GM18508 (cell line): Measurements from ENCODE around the gene COBL.

Experiments used
- ATAC-seq: cut with Tn5 transposase; IDR thresholded peaks from one replicate; pipeline ENCODE4 v1.9.1; 2021; ENCODE audit warnings: moderate number of reproducible peaks; ENCODE audit not compliant: insufficient read depth, unreplicated experiment

Gene COBL

GRCh38 chr7:51286401-51286800 is 30.2 kb downstream of the COBL start:
- no peak for ATAC-seq

- no peak for ATAC-seq
Measured at GRCh38 chr7:51280156-51280555, 36.5 kb downstream of the COBL start.

- no peak for ATAC-seq
Measured at GRCh38 chr7:51279391-51280023, 37.1 kb downstream of the COBL start.

DNA sequence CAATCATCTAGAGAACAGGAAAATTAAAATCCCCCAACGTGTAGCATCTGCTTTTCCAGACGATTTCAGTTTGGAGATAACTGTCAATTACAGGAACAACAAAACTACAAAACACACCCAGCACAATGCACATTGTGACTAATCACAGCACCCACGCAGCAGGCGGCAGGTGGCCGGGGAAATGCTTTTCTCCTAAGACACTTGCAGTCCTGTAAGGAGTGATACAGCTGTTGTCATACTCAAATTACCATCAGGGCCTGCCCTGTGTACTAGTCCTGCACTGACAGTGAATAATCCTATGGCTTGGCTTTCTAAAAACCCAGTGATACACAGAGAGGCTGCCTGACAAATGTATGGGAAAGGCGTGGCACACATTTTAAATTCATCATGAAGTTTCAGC is 37.8 kb downstream of the COBL start:
- ATAC-seq = no peak

DNA sequence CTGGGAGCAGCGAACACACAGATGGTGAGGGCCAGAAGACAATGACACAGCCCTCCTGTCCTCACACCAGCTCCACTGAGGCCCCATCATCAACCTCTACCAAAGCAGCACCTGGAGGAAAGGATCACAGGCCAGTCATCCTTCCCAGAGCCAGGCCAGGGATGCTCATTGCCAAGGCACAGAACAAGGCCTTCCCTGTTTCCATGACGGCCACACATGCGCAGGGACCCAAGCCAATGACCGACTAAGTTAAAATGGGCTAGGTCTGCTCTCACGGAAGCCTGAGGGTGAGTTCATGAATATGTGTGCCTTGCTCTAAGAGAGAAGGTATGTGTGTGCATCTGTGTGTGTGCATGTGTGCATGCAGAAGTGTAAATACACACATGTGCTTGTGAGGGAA is 39.6 kb downstream of the COBL start:
- no peak for ATAC-seq

DNA sequence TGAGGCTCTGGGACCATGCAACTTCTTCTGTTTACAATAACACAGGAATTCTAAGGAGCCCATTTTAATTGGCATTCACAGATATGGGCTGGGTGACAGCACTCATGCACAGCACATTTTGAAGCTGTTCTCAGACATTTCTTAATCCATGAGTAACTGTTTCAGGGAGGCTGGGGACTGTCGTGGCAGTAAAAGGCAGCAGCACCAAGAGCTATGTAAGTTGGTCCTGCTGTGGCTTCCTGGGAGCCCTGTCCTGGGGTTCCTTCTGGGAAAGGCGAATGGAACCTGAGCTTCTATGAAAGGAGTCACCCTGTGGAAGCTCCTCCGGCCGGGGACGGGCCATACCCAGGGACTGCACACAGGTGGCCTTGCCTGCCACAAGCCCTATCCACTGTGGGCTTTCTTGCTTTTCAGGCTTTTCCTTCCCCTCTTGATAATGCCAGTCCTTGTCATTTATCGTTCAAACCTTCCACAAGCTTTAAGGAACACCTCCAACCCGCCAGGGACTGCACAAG is 40.5 kb downstream of the COBL start:
- ATAC-seq = no peak

- no peak for ATAC-seq
Measured at GRCh38 chr7:51275532-51275931, 41.1 kb downstream of the COBL start.

DNA sequence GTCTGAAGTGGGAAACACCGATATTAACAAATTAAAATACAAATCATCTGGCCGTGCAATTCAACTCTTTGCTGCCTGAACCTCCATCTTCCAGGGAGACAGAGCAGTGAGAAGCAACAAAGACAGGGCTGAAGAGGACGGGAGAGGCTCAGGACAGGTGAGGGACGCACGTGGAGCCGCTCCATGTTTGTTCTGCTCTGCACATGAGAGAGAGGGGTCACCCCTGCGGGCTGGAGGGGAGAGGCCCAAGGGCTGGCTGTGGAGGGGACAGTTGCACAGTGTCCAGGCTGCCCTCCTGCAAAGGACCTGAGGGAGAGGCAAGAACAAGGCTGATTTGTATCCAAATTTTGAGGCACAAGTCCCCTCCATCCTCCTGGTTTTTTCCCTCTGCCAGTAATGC is 41.7 kb downstream of the COBL start:
- no peak for ATAC-seq

- ATAC-seq = no peak
Measured at GRCh38 chr7:51274001-51274400, 42.6 kb downstream of the COBL start.

- ATAC-seq = no peak
Measured at GRCh38 chr7:51273360-51273759, 43.2 kb downstream of the COBL start.

GRCh38 chr7:51270965-51271364 is 45.6 kb downstream of the COBL start:
- ATAC-seq = no peak

GRCh38 chr7:51269911-51270310 is 46.7 kb downstream of the COBL start:
- no peak for ATAC-seq

GRCh38 chr7:51269321-51269720 is 47.3 kb downstream of the COBL start:
- ATAC-seq = no peak

- ATAC-seq = no peak
Measured at GRCh38 chr7:51268859-51269258, 47.8 kb downstream of the COBL start.

DNA sequence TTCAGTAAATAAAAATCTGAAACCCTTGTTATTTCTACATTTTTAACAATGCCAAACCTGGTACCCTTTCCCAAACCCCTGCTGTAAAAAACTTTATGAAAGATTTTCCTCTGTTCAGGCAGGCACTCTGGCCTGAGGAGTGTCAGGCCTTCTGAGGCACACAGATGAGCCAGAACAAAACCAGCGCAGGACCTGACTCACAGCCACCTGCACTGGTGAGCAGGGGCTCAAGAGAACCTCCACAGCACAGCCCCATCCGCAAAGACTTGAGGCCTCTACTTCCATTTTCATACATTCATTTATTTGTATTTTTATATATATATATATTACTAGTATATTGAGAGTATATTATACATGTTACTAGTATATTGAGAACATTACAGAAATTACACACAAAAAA is 49.4 kb downstream of the COBL start:
- no peak for ATAC-seq

- no peak for ATAC-seq
Measured at GRCh38 chr7:51265066-51265907, 51.3 kb downstream of the COBL start.

DNA sequence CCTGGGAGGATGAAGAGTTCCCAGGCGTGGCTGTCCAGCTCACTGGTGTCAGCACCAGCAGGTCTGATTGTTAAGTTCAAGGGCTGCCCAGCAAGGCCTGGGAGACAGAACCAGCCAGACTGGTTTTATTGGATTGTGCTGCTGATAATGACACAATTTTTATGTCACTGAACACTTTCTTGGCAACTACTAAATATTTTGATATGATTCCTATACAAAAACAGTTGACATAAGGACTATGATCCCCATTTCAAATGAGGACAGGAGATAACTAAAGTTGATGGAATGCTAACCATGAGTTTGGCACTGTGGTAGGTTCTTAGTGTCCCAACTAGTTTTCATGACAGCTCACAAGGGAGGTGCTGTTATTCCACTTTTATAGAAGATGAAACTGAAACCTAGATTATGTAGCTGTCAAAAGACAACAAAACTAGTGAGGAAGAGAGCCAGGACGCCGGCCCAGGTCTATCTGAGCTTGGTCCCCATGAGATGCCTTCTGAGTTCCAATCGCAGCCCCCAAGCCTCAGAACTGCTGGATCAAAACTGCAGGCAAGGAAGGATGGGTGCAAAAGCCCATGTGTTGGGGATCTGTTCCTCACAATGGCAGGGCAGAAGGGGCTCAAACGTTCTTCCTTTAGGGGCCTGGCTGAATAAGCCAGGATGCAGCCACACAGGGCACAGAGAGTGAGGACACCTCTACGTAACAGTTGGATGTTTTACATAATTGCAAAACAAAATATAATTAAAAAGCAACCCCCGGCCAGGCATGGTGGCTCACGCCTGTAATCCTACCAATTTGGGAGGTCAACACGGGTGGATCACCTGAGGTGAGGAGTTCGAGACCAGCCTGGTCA is 52.8 kb downstream of the COBL start:
- no peak for ATAC-seq

GRCh38 chr7:51262796-51263531 is 53.6 kb downstream of the COBL start:
- no peak for ATAC-seq

- ATAC-seq = no peak
Measured at GRCh38 chr7:51261950-51262795, 54.4 kb downstream of the COBL start.
